Endodermal cell (in vitro differentiated cells): ENCODE measurements around the gene STK39. TPM values are rescaled to one million over a fixed set of nuclear protein-coding genes. Genes with fewer than 3 reads are reported as not detected.

ENCODE experiments used
- DNase-seq: peaks from one replicate; pipeline ENCODE4 v3.0.0-alpha.2; 2017
- H3K27ac ChIP-seq: 2 replicates; pipeline ENCODE4 v1.5.1; 2013; ENCODE audit warnings: mild to moderate bottlenecking, low read depth, low read length, moderate library complexity
- H3K27me3 ChIP-seq: 2 replicates; pipeline ENCODE4 v1.6.1; 2013; ENCODE audit warnings: mild to moderate bottlenecking, low read length, moderate library complexity; ENCODE audit not compliant: insufficient read depth, control insufficient read depth, poor library complexity, severe bottlenecking
- H3K36me3 ChIP-seq: 2 replicates; pipeline ENCODE4 v1.7.0; 2013; ENCODE audit warnings: mild to moderate bottlenecking, low read length, moderate library complexity; ENCODE audit not compliant: control insufficient read depth, insufficient read depth
- H3K4me1 ChIP-seq: one replicate; pipeline ENCODE4 v1.7.0; 2013; ENCODE audit warnings: low read length; ENCODE audit not compliant: control insufficient read depth, insufficient read depth
- H3K4me3 ChIP-seq: 2 replicates; pipeline ENCODE4 v1.5.1; 2013; ENCODE audit warnings: mild to moderate bottlenecking, low read length, moderate library complexity
- H3K9ac ChIP-seq: 2 replicates; pipeline ENCODE4 v1.6.1; 2013; ENCODE audit warnings: mild to moderate bottlenecking, low read length, moderate library complexity; ENCODE audit not compliant: poor library complexity, severe bottlenecking; ENCODE audit errors: extremely low read depth
- H3K9me3 ChIP-seq: 2 replicates; pipeline ENCODE4 v1.6.1; 2013; ENCODE audit warnings: mild to moderate bottlenecking, low read length, moderate library complexity; ENCODE audit not compliant: control insufficient read depth
- H3K27ac Mint-ChIP-seq: 2 replicates; pipeline ENCODE4 v1.8.0; 2020; ENCODE audit warnings: mixed read lengths
- H3K27me3 Mint-ChIP-seq: 2 replicates; pipeline ENCODE4 v1.8.0; 2021; ENCODE audit warnings: mild to moderate bottlenecking, mixed read lengths; ENCODE audit not compliant: insufficient read depth
- H3K36me3 Mint-ChIP-seq: 2 replicates; pipeline ENCODE4 v1.8.0; 2020; ENCODE audit warnings: low read depth, mixed read lengths
- H3K4me1 Mint-ChIP-seq: 2 replicates; pipeline ENCODE4 v1.8.0; 2020; ENCODE audit warnings: mixed read lengths
- H3K4me3 Mint-ChIP-seq: 2 replicates; pipeline ENCODE4 v1.8.0; 2020; ENCODE audit warnings: mild to moderate bottlenecking, moderate library complexity, mixed read lengths
- H3K9me3 Mint-ChIP-seq: 2 replicates; pipeline ENCODE4 v1.8.0; 2020; ENCODE audit warnings: mild to moderate bottlenecking, mixed read lengths
- CTCF ChIP-seq: fragments of 200-600 bp; sonication (generic); conservative IDR thresholded peaks from 2 replicates; pipeline ENCODE4 v1.5.0; 2021; ENCODE audit warnings: antibody characterized with exemption, mild to moderate bottlenecking
- WGBS, 2 experiments: methylation state at CpG; one replicate each; pipeline versions ENCODE4 v1.1.5 to v1.1.7; 2013; ENCODE audit warnings: missing lambda C conversion rate in 2 of 2, mixed read lengths in 1 of 2; ENCODE audit not compliant: insufficient coverage in 1 of 2, insufficient read length in 1 of 2; 5-methylcytosine and 5-hydroxymethylcytosine counted together
- total RNA-seq, 2 donors: library from RNA; stranded (reverse); fragmentation: NEBNext Ultra II Directional in 1 of 2; extraction: Animal tissue kit (Norgen Biotek cat#: 25700) in 1 of 2; gene quantifications; 2 replicates in 1 of 2; 3 replicates in 1 of 2; pipeline ENCODE4 v1.2.1, GENCODE V29; 2021

The STK39 gene
- total RNA-seq, 2 donors from 2014 or later: 22.3 to 31.5 TPM

DNA sequence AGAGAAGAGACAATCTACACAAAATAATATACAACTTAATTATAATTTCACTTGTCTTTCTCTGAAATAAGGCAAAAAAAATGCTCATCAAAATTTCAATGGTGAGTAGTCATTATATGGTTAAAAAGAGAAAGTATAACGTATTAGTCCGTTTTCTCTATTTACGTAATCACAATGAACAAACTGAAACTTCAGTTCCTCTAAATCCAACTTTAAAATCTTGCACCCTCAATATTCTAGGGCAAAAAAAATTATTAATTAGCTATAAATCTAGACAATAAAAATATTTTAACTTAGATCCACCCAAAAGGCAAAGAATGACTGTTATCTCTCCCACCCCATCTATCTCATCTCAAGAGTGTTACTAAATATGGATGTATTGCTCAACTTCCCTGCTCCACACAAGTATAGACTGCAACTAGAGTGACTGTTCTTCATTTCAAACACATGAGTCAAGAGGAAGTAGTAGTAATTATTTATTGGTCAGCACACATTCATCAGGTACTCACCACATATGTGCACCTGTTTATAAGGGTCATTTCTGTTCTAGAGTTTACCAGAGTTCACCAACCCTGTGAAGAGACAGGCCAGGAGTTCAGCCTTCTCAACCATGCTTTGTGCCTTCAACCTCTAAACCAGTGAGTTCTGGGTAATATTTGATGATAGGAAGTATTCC is 36.4 kb downstream of the STK39 start:
- H3K27ac Mint-ChIP-seq: no peak overlapping the region
- Histone ChIP-seq H3K9me3 (no peaks in the 10 kb centered on the region), H3K27me3 (no peaks in the 10 kb centered on the region), H3K4me1 (no peaks in the 10 kb centered on the region), H3K9ac (no peak overlapping the region), H3K36me3 (no peaks in the 10 kb centered on the region), H3K4me3 (no peak overlapping the region), H3K27ac (no peak overlapping the region)
- no peaks in the 10 kb centered on the region for H3K27me3 Mint-ChIP-seq
- no peak overlapping the region for H3K4me3 Mint-ChIP-seq
- WGBS, 2 experiments: 100% methylated on average over 3 of the region's 3 CpGs; no CpG with 5 or more reads in 1 of the 2 experiments
- H3K4me1 Mint-ChIP-seq: peaks cover 11% of the 10 kb centered on the region
- no peaks in the 10 kb centered on the region for H3K36me3 Mint-ChIP-seq
- no peaks in the 10 kb centered on the region for H3K9me3 Mint-ChIP-seq
- DNase-seq: no peak
- TF ChIP-seq CTCF: no peak

GRCh38 chr2:168210216-168210894 is 37.0 kb downstream of the STK39 start:
- Histone ChIP-seq H3K4me3 (no peak overlapping the region), H3K9ac (no peak overlapping the region), H3K27ac (no peak overlapping the region), H3K4me1 (no peaks in the 10 kb centered on the region), H3K9me3 (no peaks in the 10 kb centered on the region), H3K36me3 (no peaks in the 10 kb centered on the region), H3K27me3 (no peaks in the 10 kb centered on the region)
- no peak for DNase-seq
- H3K4me1 Mint-ChIP-seq: peaks cover 11% of the 10 kb centered on the region
- H3K4me3 Mint-ChIP-seq: no peak overlapping the region
- no peak overlapping the region for H3K27ac Mint-ChIP-seq
- no peaks in the 10 kb centered on the region for H3K27me3 Mint-ChIP-seq
- H3K36me3 Mint-ChIP-seq: no peaks in the 10 kb centered on the region
- no peak for TF ChIP-seq CTCF
- no peaks in the 10 kb centered on the region for H3K9me3 Mint-ChIP-seq
- WGBS, 2 experiments: 89 to 98% methylated on average over 6 to 8 of the region's 9 CpGs

GRCh38 chr2:168208652-168209051 is 38.7 kb downstream of the STK39 start:
- H3K4me3 ChIP-seq: no peak overlapping the region
- Mint-ChIP-seq H3K36me3 (no peaks in the 10 kb centered on the region), H3K27me3 (no peaks in the 10 kb centered on the region), H3K4me3 (no peak overlapping the region), H3K4me1 (peaks cover 21% of the 10 kb centered on the region), H3K27ac (no peak overlapping the region), H3K9me3 (no peaks in the 10 kb centered on the region)
- H3K9ac ChIP-seq: no peak overlapping the region
- H3K4me1 ChIP-seq: no peaks in the 10 kb centered on the region
- DNase-seq: no peak
- H3K9me3 ChIP-seq: no peaks in the 10 kb centered on the region
- H3K27ac ChIP-seq: no peak overlapping the region
- 93% methylated on average over 2 of the region's 2 CpGs; no CpG with 5 or more reads in 1 of the 2 experiments for WGBS, 2 experiments
- TF ChIP-seq CTCF: no peak
- H3K27me3 ChIP-seq: no peaks in the 10 kb centered on the region
- H3K36me3 ChIP-seq: no peaks in the 10 kb centered on the region
